Fibroblast of mammary gland (primary cell): ENCODE measurements around the gene ASIP.

Experiments
- DNase-seq: peaks from one replicate; pipeline ENCODE4 v3.0.0-alpha.2; 2010; ENCODE audit warnings: low read depth
- H3K4me3 ChIP-seq: 2 replicates; pipeline ENCODE4 v1.5.1; 2011; ENCODE audit warnings: low read depth, mild to moderate bottlenecking, low read length, moderate library complexity; ENCODE audit not compliant: control insufficient read depth
- TF ChIP-seq, protein P1 (sequence below): conservative IDR thresholded peaks from 2 replicates; pipeline ENCODE4 v1.5.1; 2011; ENCODE audit warnings: low read depth, low read length, inconsistent platforms; ENCODE audit not compliant: control insufficient read depth, insufficient read depth

Gene ASIP

DNA sequence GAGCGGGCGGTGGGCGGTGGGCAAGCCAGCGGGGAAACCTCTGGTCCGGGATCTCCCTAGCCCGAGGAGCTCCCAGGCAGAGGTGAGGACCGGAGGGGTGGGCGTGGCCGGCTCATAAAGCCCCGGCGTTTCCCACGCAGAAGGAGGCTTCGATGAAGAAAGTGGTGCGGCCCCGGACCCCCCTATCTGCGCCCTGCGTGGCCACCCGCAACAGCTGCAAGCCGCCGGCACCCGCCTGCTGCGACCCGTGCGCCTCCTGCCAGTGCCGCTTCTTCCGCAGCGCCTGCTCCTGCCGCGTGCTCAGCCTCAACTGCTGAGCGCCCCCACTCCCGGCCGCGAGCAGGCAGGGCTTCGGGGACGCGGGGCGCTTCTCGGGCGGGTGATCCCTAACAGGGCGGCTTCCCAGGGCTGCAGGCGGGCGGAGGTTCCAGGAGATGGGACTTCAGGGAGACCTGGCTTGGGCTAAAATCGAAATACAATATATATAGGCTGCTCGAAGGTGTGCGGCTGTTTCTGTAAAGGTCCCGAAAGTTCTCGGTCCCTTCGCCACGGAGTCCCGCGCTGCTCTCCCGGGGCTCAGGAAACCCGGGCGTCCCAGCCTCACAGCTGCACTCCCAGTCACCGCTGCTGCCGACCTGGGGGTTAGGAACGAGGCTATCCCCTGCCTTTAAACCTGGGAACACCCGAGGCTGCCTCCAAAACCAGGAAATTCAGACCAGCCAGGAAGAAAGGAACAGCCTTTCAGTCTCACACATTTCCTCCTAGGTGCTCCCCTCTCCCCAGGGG, 27.8 kb downstream of the ASIP start:
- DNase-seq = peak; percentile 17
- H3K4me3 ChIP-seq = peak overlapping the region; percentile 29
- TF ChIP-seq, protein P1, sequence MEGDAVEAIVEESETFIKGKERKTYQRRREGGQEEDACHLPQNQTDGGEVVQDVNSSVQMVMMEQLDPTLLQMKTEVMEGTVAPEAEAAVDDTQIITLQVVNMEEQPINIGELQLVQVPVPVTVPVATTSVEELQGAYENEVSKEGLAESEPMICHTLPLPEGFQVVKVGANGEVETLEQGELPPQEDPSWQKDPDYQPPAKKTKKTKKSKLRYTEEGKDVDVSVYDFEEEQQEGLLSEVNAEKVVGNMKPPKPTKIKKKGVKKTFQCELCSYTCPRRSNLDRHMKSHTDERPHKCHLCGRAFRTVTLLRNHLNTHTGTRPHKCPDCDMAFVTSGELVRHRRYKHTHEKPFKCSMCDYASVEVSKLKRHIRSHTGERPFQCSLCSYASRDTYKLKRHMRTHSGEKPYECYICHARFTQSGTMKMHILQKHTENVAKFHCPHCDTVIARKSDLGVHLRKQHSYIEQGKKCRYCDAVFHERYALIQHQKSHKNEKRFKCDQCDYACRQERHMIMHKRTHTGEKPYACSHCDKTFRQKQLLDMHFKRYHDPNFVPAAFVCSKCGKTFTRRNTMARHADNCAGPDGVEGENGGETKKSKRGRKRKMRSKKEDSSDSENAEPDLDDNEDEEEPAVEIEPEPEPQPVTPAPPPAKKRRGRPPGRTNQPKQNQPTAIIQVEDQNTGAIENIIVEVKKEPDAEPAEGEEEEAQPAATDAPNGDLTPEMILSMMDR = no peak

DNA sequence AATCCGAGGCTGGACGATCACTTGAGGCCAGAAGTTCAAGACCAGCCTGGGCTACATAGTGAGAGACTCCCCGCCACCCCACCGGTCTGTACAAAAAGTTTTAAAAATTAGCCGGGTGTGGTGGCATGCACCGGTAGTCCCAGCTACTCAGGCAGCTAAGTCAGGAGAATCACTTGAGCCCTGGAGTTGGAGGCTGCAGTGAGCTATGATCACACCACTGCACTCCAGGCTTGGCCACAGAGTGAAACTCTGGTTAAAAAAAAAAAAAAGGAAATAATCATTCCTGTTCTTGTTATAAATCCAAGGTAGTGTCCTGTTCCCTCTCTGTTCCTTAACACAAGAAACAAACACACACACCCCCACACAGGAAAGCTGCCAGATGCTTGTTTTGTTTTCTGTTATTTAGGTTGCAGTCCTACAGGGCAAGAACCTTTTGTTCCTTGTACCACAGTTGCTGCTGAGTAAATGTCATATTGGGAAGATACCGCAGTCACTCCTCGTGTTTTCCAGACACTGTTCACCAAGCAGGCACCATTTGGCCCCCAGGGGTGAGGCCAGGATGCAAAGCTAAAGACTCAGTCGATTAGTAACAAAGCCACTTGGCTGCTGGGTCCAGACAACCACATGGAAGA, 28.9 kb downstream of the ASIP start:
- no peak overlapping the region for H3K4me3 ChIP-seq
- TF ChIP-seq, protein P1 = no peak
- DNase-seq = peak; percentile 96

- TF ChIP-seq, protein P1 = no peak
- peak; percentile 93 for DNase-seq
- H3K4me3 ChIP-seq = no peak overlapping the region
Measured at GRCh38 chr20:34271956-34272355, 30.7 kb downstream of the ASIP start.

DNA sequence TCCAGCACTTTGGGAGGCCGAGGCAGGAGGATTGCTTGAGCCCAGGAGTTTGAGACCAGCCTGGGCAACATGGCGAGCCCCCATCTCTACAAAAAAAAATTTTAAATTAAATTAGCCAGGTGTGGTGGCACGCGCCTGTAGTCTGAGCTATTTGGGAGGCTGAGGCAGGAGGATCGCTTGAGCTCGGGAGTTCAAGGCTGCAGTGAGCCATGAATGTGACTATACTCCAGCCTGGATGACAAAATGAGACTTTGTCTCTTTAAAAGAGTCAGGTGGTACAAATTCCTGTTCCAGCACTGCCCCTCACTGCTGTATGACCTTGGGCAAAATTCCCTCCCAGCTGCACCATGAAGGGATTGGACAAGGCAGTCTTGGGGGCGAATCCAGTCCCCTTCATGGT, 33.5 kb downstream of the ASIP start:
- H3K4me3 ChIP-seq = no peak overlapping the region
- DNase-seq = no peak
- TF ChIP-seq, protein P1 = no peak

- no peak for DNase-seq
- H3K4me3 ChIP-seq = no peak overlapping the region
- TF ChIP-seq, protein P1 = no peak
Measured at GRCh38 chr20:34281177-34281576, 40.0 kb downstream of the ASIP start.

- TF ChIP-seq, protein P1 = no peak
- no peak overlapping the region for H3K4me3 ChIP-seq
- DNase-seq = no peak
Measured at GRCh38 chr20:34282041-34282440, 40.8 kb downstream of the ASIP start.
